PC-9 (cell line): ENCODE results near the gene C9orf85. TPM values are rescaled to one million over a fixed set of nuclear protein-coding genes. Genes with fewer than 3 reads are reported as not detected.
"Not testable (repeated sequence)": the region's sequence is repeated elsewhere in the genome, so short reads cannot be mapped to it uniquely, and the experiment has no call there.

ENCODE experiments used
- BruUV-seq: library from RNA; stranded (reverse); fragments of 400-500 nt; replicated peaks from 2 replicates; lab custom pipeline; 2021; lab: Mats Ljungman, UMichigan
- CTCF ChIA-PET: fragments of 300-600 bp; sonication (Branson Sonifier 250); formaldehyde crosslinking; loops from one replicate; lab custom pipeline; 2022; ENCODE audit warnings: antibody characterized with exemption; lab: Charles Lee
- POLR2A ChIA-PET: fragments of 300-600 bp; sonication (Branson Sonifier 250); formaldehyde crosslinking; loops from one replicate; lab custom pipeline; 2022; ENCODE audit warnings: antibody characterized with exemption; ENCODE audit not compliant: unreplicated experiment; lab: Charles Lee
- DNase-seq, 2 experiments: peaks; one replicate each; pipeline versions ENCODE4 v3.0.0 to v3.0.0-alpha.2; 2015 to 2022; ENCODE audit warnings: mixed read lengths in 1 of 2
- H2AFZ ChIP-seq: fragments of 200-600 bp; sonication (generic); 2 replicates; pipeline ENCODE4 v1.8.1; 2017; ENCODE audit warnings: antibody characterized with exemption
- H3F3A ChIP-seq: fragments of 200-600 bp; sonication (generic); 2 replicates; pipeline ENCODE4 v1.8.1; 2017; ENCODE audit warnings: antibody characterized with exemption, mild to moderate bottlenecking, low read depth; ENCODE audit not compliant: insufficient read depth
- H3K27ac ChIP-seq: fragments of 200-600 bp; sonication (generic); 2 replicates; pipeline ENCODE4 v1.6.1; 2016; ENCODE audit warnings: mixed run types
- H3K27me3 ChIP-seq: fragments of 200-600 bp; sonication (generic); 2 replicates; pipeline ENCODE4 v1.6.1; 2016; ENCODE audit warnings: low read depth, mixed run types; ENCODE audit not compliant: insufficient read depth
- H3K36me3 ChIP-seq: fragments of 200-600 bp; sonication (generic); 2 replicates; pipeline ENCODE4 v1.6.1; 2016; ENCODE audit warnings: low read depth, mixed run types
- H3K4me1 ChIP-seq: fragments of 200-600 bp; sonication (generic); replicated peaks from 2 replicates; pipeline ENCODE4 v1.6.1; 2016; ENCODE audit warnings: mixed run types; ENCODE audit not compliant: insufficient read depth
- H3K4me2 ChIP-seq: fragments of 200-600 bp; sonication (generic); 2 replicates; pipeline ENCODE4 v1.6.1; 2017; ENCODE audit warnings: mixed run types
- H3K4me3 ChIP-seq: fragments of 200-600 bp; sonication (generic); 2 replicates; pipeline ENCODE4 v1.6.1; 2016; ENCODE audit warnings: mixed run types
- H3K79me2 ChIP-seq: fragments of 200-600 bp; sonication (generic); 2 replicates; pipeline ENCODE4 v1.6.1; 2017; ENCODE audit warnings: low read depth, mixed run types
- H3K9me2 ChIP-seq: fragments of 200-600 bp; sonication (generic); 2 replicates; pipeline ENCODE4 v1.8.1; 2017; ENCODE audit warnings: mild to moderate bottlenecking; ENCODE audit not compliant: insufficient read depth
- H3K9me3 ChIP-seq: fragments of 200-600 bp; sonication (generic); 2 replicates; pipeline ENCODE4 v1.8.1; 2016; ENCODE audit warnings: low read depth; ENCODE audit not compliant: insufficient read depth
- H4K20me1 ChIP-seq: fragments of 200-600 bp; sonication (generic); 2 replicates; pipeline ENCODE4 v1.8.1; 2017; ENCODE audit not compliant: insufficient read depth
- CTCF ChIP-seq: fragments of 200-600 bp; sonication (generic); conservative IDR thresholded peaks from 2 replicates; pipeline ENCODE4 v1.6.1; 2017; ENCODE audit warnings: mixed run types, antibody characterized with exemption, mild to moderate bottlenecking, moderate library complexity
- EZH2 ChIP-seq: fragments of 200-600 bp; sonication (generic); IDR thresholded peaks from 2 replicates; pipeline ENCODE4 v1.8.0; 2017; ENCODE audit warnings: antibody characterized with exemption, low read depth
- intact Hi-C: fragments of 100-400 bp; cut with micrococcal nuclease; formaldehyde crosslinking; loops from one replicate; pipeline ENCODE4 v1.10.0; 2022; ENCODE audit not compliant: unreplicated experiment
- total RNA-seq: library from RNA; stranded (reverse); gene quantifications from 2 replicates; pipeline ENCODE4 v1.2.3, GENCODE V29; 2021

Gene C9orf85
- total RNA-seq, 1 experiment from 2014 or later = 19.0 TPM

DNA sequence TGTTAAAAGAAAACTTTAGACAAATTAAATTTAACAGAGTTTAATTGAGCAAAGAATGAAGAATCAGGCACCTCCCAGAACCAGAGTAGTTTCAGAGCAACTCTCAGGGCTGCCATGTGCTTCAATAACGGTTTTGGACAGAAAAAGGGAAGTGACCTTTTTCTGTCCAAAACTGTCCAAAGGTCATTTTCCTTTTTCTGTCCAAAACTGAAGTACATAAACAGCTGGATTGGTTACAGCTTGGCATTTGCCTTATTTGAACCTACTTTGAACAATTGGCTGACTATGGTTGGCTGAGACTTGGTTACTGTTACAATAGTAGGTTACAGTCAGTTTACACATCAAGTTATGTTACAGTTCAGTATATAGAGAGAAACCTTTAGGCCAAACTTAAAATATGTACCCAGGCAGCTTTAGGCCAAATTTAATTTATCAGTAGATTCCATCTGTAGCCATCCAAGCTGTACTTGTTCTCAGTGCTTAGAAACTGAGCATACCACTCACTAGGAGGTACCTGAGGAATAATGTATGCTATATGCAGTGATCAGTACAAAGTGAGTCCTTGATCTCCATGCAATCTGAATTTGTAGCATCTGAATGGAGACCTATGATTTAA is 44.0 kb downstream of the C9orf85 start:
- ChIA-PET POLR2A (no interaction called here), CTCF (no interaction called here)

GRCh38 chr9:71962328-71962727 is 50.9 kb downstream of the C9orf85 start:
- Histone ChIP-seq H2AFZ (no peak overlapping the region), H3K27me3 (no peaks in the 10 kb centered on the region), H3K27ac (no peak overlapping the region), H3K36me3 (no peaks in the 10 kb centered on the region; the same call in 1 of the 2 replicates), H3K4me2 (no peak overlapping the region), H3K79me2 (no peaks in the 10 kb centered on the region), H3K4me1 (no peaks in the 10 kb centered on the region), H3K9me3 (no peaks in the 10 kb centered on the region; the same call in 1 of the 2 replicates), H3K9me2 (no peaks in the 10 kb centered on the region; the same call in 1 of the 2 replicates), H3K4me3 (no peak overlapping the region), H4K20me1 (no peaks in the 10 kb centered on the region), H3F3A (no peaks in the 10 kb centered on the region)
- POLR2A ChIA-PET = no interaction called here
- TF ChIP-seq EZH2 (no peak), CTCF (no peak)
- no TSS peak for BruUV-seq
- CTCF ChIA-PET = no interaction called here
- intact Hi-C loops = no loop called here
- DNase-seq = no peak

More for the DNA sequence above, 44.0 kb downstream of the C9orf85 start:
- no peak for DNase-seq
- 0 out of 2 replicates have a peak, but pooled peaks cover 8% of the 10 kb centered on the region for H3K36me3 ChIP-seq
- no peak overlapping the region for H3K4me2 ChIP-seq
- no peaks in the 10 kb centered on the region for H4K20me1 ChIP-seq
- no peak overlapping the region for H2AFZ ChIP-seq
- intact Hi-C loops = no loop called here
- H3K79me2 ChIP-seq = no peaks in the 10 kb centered on the region
- no peak overlapping the region for H3K4me3 ChIP-seq
- no peaks in the 10 kb centered on the region for H3K4me1 ChIP-seq
- TF ChIP-seq EZH2 = no peak
- TF ChIP-seq CTCF = no peak
- no peaks in the 10 kb centered on the region for H3K9me3 ChIP-seq
- H3F3A ChIP-seq = no peaks in the 10 kb centered on the region
- BruUV-seq = no TSS peak
- no peaks in the 10 kb centered on the region for H3K27me3 ChIP-seq
- no peaks in the 10 kb centered on the region; the same call in 1 of the 2 replicates for H3K9me2 ChIP-seq
- no peak overlapping the region for H3K27ac ChIP-seq

DNA sequence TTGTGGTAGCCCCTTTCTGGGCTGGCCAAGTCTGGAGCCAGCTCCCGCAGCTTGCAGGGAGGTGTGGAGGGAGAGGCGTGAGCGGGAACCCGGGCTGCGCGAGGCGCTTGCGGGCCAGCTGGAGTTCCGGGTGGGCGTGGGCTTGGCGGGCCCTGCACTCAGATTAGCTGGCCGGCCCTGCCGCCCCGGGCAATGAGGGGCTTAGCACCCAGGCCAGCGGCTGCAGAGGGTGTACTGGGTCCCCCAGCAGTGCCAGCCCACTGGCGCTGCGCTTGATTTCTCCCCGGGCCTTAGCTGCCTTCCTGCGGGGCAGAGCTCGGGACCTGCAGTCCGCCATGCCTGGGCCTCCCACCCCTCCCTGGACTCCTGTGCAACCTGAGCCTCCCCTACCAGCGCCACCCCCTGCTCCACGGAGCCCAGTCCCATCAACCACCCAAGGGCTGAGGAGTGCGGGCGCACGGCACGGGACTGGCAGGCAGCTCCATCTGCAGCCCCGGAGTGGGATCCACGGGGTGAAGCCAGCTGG is 52.1 kb downstream of the C9orf85 start:
- H3K4me1 ChIP-seq, H3K4me2 ChIP-seq, intact Hi-C loops, H3K27ac ChIP-seq, BruUV-seq, H4K20me1 ChIP-seq, H3F3A ChIP-seq, H3K27me3 ChIP-seq, H3K9me3 ChIP-seq, H3K9me2 ChIP-seq, H2AFZ ChIP-seq, DNase-seq, POLR2A ChIA-PET, H3K36me3 ChIP-seq, H3K79me2 ChIP-seq, CTCF ChIA-PET, H3K4me3 ChIP-seq: not testable (repeated sequence)
